GM12801 (cell line): ENCODE data around the gene DOCK4.

ENCODE experiments used
- CTCF ChIP-seq: IDR thresholded peaks from one replicate; pipeline ENCODE4 v1.5.1; 2011; ENCODE audit warnings: control low read depth; ENCODE audit not compliant: insufficient read length; ENCODE audit errors: extremely low read depth

DOCK4 gene

GRCh38 chr7:111789870-111790269, 416.3 kb downstream of the DOCK4 start:
- TF ChIP-seq CTCF: no peak

GRCh38 chr7:111789048-111789320, 417.2 kb downstream of the DOCK4 start:
- no peak for TF ChIP-seq CTCF

GRCh38 chr7:111788286-111789047, 417.7 kb downstream of the DOCK4 start:
- TF ChIP-seq CTCF: no peak

GRCh38 chr7:111787741-111788140, 418.5 kb downstream of the DOCK4 start:
- TF ChIP-seq CTCF: no peak

- TF ChIP-seq CTCF: no peak
Measured at GRCh38 chr7:111787099-111787498, 419.1 kb downstream of the DOCK4 start.

GRCh38 chr7:111785076-111785475, 421.1 kb downstream of the DOCK4 start:
- TF ChIP-seq CTCF: no peak

GRCh38 chr7:111784296-111784695, 421.9 kb downstream of the DOCK4 start:
- no peak for TF ChIP-seq CTCF
